Loucy (cell line): Measurements from ENCODE around the gene HERC2.
"Not testable (repeated sequence)": the region's sequence is repeated elsewhere in the genome, so short reads cannot be mapped to it uniquely, and the experiment has no call there.

Source experiments
- H2AFZ ChIP-seq: fragments of 200-600 bp; sonication (generic); 2 replicates; pipeline ENCODE4 v1.6.0; 2016; ENCODE audit warnings: antibody characterized with exemption, mild to moderate bottlenecking, low read length, moderate library complexity
- H3F3A ChIP-seq: fragments of 200-600 bp; 2 replicates; pipeline ENCODE4 v1.6.0; 2016; ENCODE audit warnings: antibody characterized with exemption, low read depth, mild to moderate bottlenecking
- H3K27me3 ChIP-seq: fragments of 200-600 bp; sonication (generic); 2 replicates; pipeline ENCODE4 v1.6.1; 2014; ENCODE audit warnings: low read length, mild to moderate bottlenecking; ENCODE audit not compliant: insufficient read depth, poor library complexity, severe bottlenecking
- H3K36me3 ChIP-seq: fragments of 200-600 bp; sonication (generic); 2 replicates; pipeline ENCODE4 v1.6.1; 2016; ENCODE audit warnings: low read length; ENCODE audit not compliant: insufficient read depth
- H3K4me1 ChIP-seq: fragments of 200-600 bp; sonication (generic); 2 replicates; pipeline ENCODE4 v1.5.1; 2014; ENCODE audit warnings: low read length, mild to moderate bottlenecking; ENCODE audit not compliant: insufficient read depth, poor library complexity, severe bottlenecking
- H3K4me2 ChIP-seq: fragments of 200-600 bp; sonication (generic); 2 replicates; pipeline ENCODE4 v1.6.0; 2014; ENCODE audit warnings: antibody characterized with exemption, low read length, low read depth, mild to moderate bottlenecking; ENCODE audit not compliant: poor library complexity, severe bottlenecking
- H3K4me3 ChIP-seq: fragments of 200-600 bp; sonication (generic); 2 replicates; pipeline ENCODE4 v1.5.1; 2014; ENCODE audit warnings: low read length, mild to moderate bottlenecking, mixed read lengths; ENCODE audit not compliant: poor library complexity, severe bottlenecking
- H3K79me2 ChIP-seq: fragments of 200-600 bp; sonication (generic); 2 replicates; pipeline ENCODE4 v1.6.1; 2014; ENCODE audit warnings: low read length; ENCODE audit not compliant: insufficient read depth
- H3K9ac ChIP-seq: fragments of 200-600 bp; sonication (generic); 2 replicates; pipeline ENCODE4 v1.6.0; 2014; ENCODE audit warnings: mild to moderate bottlenecking, low read depth, low read length, moderate library complexity; ENCODE audit not compliant: poor library complexity, severe bottlenecking
- H3K9me2 ChIP-seq: fragments of 200-600 bp; sonication (generic); replicated peaks from 2 replicates; pipeline ENCODE4 v1.6.1; 2016; ENCODE audit warnings: low read depth, low read length, mixed read lengths
- H3K9me3 ChIP-seq: fragments of 200-600 bp; sonication (generic); 2 replicates; pipeline ENCODE4 v1.6.1; 2014; ENCODE audit warnings: mild to moderate bottlenecking, antibody characterized with exemption, low read length, low read depth; ENCODE audit not compliant: insufficient read depth
- H4K20me1 ChIP-seq: fragments of 200-600 bp; sonication (generic); 2 replicates; pipeline ENCODE4 v1.6.0; 2014; ENCODE audit warnings: antibody characterized with exemption, low read length, mild to moderate bottlenecking; ENCODE audit not compliant: insufficient read depth, poor library complexity, severe bottlenecking

Gene HERC2

GRCh38 chr15:28322129-28322588 lies at the start of gene HERC2:
Gene HERC2 (minus strand): TSS chr15:28322179. CDS start chr15:28321433, 746 bp downstream.
- H3K9me2 ChIP-seq, H3F3A ChIP-seq, H4K20me1 ChIP-seq, H3K36me3 ChIP-seq, H3K4me1 ChIP-seq, H2AFZ ChIP-seq, H3K27me3 ChIP-seq, H3K9me3 ChIP-seq: not testable (repeated sequence)
- peaks cover 11% of the 10 kb centered on the region for H3K79me2 ChIP-seq
- H3K4me3 ChIP-seq = peak within 1 kb of the TSS; percentile 70
- peak within 1 kb of the TSS; percentile 48 for H3K9ac ChIP-seq
- H3K4me2 ChIP-seq = peak within 1 kb of the TSS; percentile 48

- not testable (repeated sequence) for H3K9ac ChIP-seq, H3K4me3 ChIP-seq, H3K9me2 ChIP-seq
Observed at GRCh38 chr15:28365502-28365901, 43.5 kb upstream of the HERC2 start.

GRCh38 chr15:28357984-28358383 lies 36.0 kb upstream of the HERC2 start, which contains the start of gene GOLGA6L24:
Gene GOLGA6L24 (minus strand): TSS chr15:28358084. CDS start chr15:28358023, 61 bp downstream.
- not testable (repeated sequence) for H3K9me3 ChIP-seq, H2AFZ ChIP-seq, H3K9ac ChIP-seq, H3K4me1 ChIP-seq, H3K36me3 ChIP-seq, H3K9me2 ChIP-seq, H3F3A ChIP-seq, H3K27me3 ChIP-seq, H3K4me3 ChIP-seq, H3K4me2 ChIP-seq, H3K79me2 ChIP-seq, H4K20me1 ChIP-seq

More at GRCh38 chr15:28365502-28365901, 43.5 kb upstream of the HERC2 start:
- not testable (repeated sequence) for H3K4me1 ChIP-seq, H3K27me3 ChIP-seq, H3K4me2 ChIP-seq, H3K36me3 ChIP-seq, H4K20me1 ChIP-seq, H3K79me2 ChIP-seq, H2AFZ ChIP-seq, H3K9me3 ChIP-seq, H3F3A ChIP-seq

GRCh38 chr15:28321358-28322078 lies 461 bp downstream of the HERC2 start:
- H3K9me2 ChIP-seq, H3K9me3 ChIP-seq, H3K36me3 ChIP-seq, H3K27me3 ChIP-seq, H2AFZ ChIP-seq, H3F3A ChIP-seq, H4K20me1 ChIP-seq, H3K4me1 ChIP-seq: not testable (repeated sequence)
- peak overlapping the region; percentile 70 for H3K4me3 ChIP-seq
- H3K4me2 ChIP-seq = peak overlapping the region; percentile 48
- H3K79me2 ChIP-seq = peaks cover 18% of the 10 kb centered on the region
- peak overlapping the region; percentile 48 for H3K9ac ChIP-seq

- H3K9me2 ChIP-seq, H3K4me1 ChIP-seq, H3K4me3 ChIP-seq, H3K9ac ChIP-seq, H3F3A ChIP-seq, H2AFZ ChIP-seq, H3K27me3 ChIP-seq, H3K9me3 ChIP-seq, H4K20me1 ChIP-seq, H3K36me3 ChIP-seq: not testable (repeated sequence)
- Histone ChIP-seq H3K79me2 (peaks cover 22% of the 10 kb centered on the region), H3K4me2 (peak overlapping the region; percentile 48)
Observed at GRCh38 chr15:28319725-28320124, 2.3 kb downstream of the HERC2 start.

- H3K4me2 ChIP-seq, H3K36me3 ChIP-seq, H3K4me1 ChIP-seq, H3K9me2 ChIP-seq, H4K20me1 ChIP-seq, H3K9me3 ChIP-seq, H3K9ac ChIP-seq, H3K27me3 ChIP-seq, H3F3A ChIP-seq, H3K4me3 ChIP-seq, H2AFZ ChIP-seq: not testable (repeated sequence)
- H3K79me2 ChIP-seq = peaks cover 22% of the 10 kb centered on the region
Observed at GRCh38 chr15:28318828-28319227, 3.2 kb downstream of the HERC2 start.

GRCh38 chr15:28318122-28318521 lies 3.9 kb downstream of the HERC2 start:
- H4K20me1 ChIP-seq, H3K9ac ChIP-seq, H2AFZ ChIP-seq, H3K4me3 ChIP-seq, H3K36me3 ChIP-seq, H3K27me3 ChIP-seq, H3K9me3 ChIP-seq, H3F3A ChIP-seq, H3K9me2 ChIP-seq, H3K4me1 ChIP-seq: not testable (repeated sequence)
- Histone ChIP-seq H3K4me2 (peak overlapping the region; percentile 34), H3K79me2 (peaks cover 25% of the 10 kb centered on the region)
